Measurements from ENCODE around the gene GALNT17.

The GALNT17 gene

GRCh38 chr7:71750290-71750689 lies 618.3 kb downstream of the GALNT17 start:
- DNase-seq (ENCODE audit: low read depth), result no peak

GRCh38 chr7:71752171-71752935 lies 620.4 kb downstream of the GALNT17 start:
- DNase-seq (ENCODE audit: low read depth), result no peak

GRCh38 chr7:71753236-71753635 lies 621.3 kb downstream of the GALNT17 start:
- DNase-seq (ENCODE audit: low read depth), result no peak

- no peak for DNase-seq (ENCODE audit: low read depth)
Observed at GRCh38 chr7:71753956-71754664, 622.2 kb downstream of the GALNT17 start.

- no peak for DNase-seq (ENCODE audit: low read depth)
Observed at GRCh38 chr7:71754828-71755227, 622.9 kb downstream of the GALNT17 start.

GRCh38 chr7:71761336-71761735 lies 629.4 kb downstream of the GALNT17 start:
- DNase-seq (ENCODE audit: low read depth), result no peak

All from stromal cell of bone marrow (primary cell).